SK-N-SH treated with all-trans-retinoic acid at 6 μM for 48 hours (cell line): Measurements from ENCODE around the gene AP1G1.

Experiments
- ATAC-seq: fragments of 200-7000 bp; cut with Tn5 transposase; 3 replicates; pipeline ENCODE4 v1.9.1; 2020; ENCODE audit warnings: mild to moderate bottlenecking, moderate library complexity
- ARNTL ChIP-seq: fragments of 450-650 bp; formaldehyde crosslinking; IDR thresholded peaks from 2 replicates; pipeline ENCODE4 v1.5.0; 2020; ENCODE audit warnings: low read depth, mild to moderate bottlenecking, moderate library complexity, borderline replicate concordance
- BACH2 ChIP-seq: fragments of 250-450 bp; sonication (Bioruptor Pico); IDR thresholded peaks from 2 replicates; pipeline ENCODE4 v1.9.0; 2021; ENCODE audit warnings: mild to moderate bottlenecking, borderline replicate concordance
- CSDC2 ChIP-seq: fragments of 250-450 bp; sonication (Bioruptor Pico); IDR thresholded peaks from 2 replicates; pipeline ENCODE4 v1.5.0; 2020; ENCODE audit warnings: mild to moderate bottlenecking, moderate library complexity
- ESRRG ChIP-seq: fragments of 250-450 bp; sonication (Bioruptor Pico); IDR thresholded peaks from 2 replicates; pipeline ENCODE4 v1.6.1; 2021; ENCODE audit warnings: mild to moderate bottlenecking
- GLIS3 ChIP-seq: fragments of 250-450 bp; sonication (Bioruptor Pico); IDR thresholded peaks from 2 replicates; pipeline ENCODE4 v1.5.0; 2020; ENCODE audit warnings: mild to moderate bottlenecking, moderate library complexity
- ISL1 ChIP-seq: fragments of 250-450 bp; sonication (Bioruptor Pico); IDR thresholded peaks from 2 replicates; pipeline ENCODE4 v2.1.2; 2022; ENCODE audit warnings: mild to moderate bottlenecking, moderate library complexity
- OSR1 ChIP-seq: fragments of 250-450 bp; sonication (Bioruptor Pico); IDR thresholded peaks from 2 replicates; pipeline ENCODE4 v1.8.0; 2022; ENCODE audit warnings: moderate library complexity, mild to moderate bottlenecking, inconsistent platforms
- PPARA ChIP-seq: fragments of 250-450 bp; sonication (Bioruptor Pico); IDR thresholded peaks from 2 replicates; pipeline ENCODE4 v1.5.0; 2020; ENCODE audit warnings: mild to moderate bottlenecking, borderline replicate concordance
- RARB ChIP-seq: fragments of 250-450 bp; sonication (Bioruptor Pico); IDR thresholded peaks from 2 replicates; pipeline ENCODE4 v1.8.0; 2021; ENCODE audit warnings: mild to moderate bottlenecking, moderate library complexity
- SNAI2 ChIP-seq: fragments of 250-450 bp; sonication (Bioruptor Pico); IDR thresholded peaks from 2 replicates; pipeline ENCODE4 v1.5.0; 2020; ENCODE audit warnings: mild to moderate bottlenecking, moderate library complexity
- TCF4 ChIP-seq: fragments of 250-450 bp; sonication (Bioruptor Pico); IDR thresholded peaks from 2 replicates; pipeline ENCODE4 v1.8.0; 2021; ENCODE audit warnings: mild to moderate bottlenecking, moderate library complexity, borderline replicate concordance
- TOX ChIP-seq: fragments of 250-450 bp; sonication (Bioruptor Pico); IDR thresholded peaks from 2 replicates; pipeline ENCODE4 v1.8.0; 2021; ENCODE audit warnings: mild to moderate bottlenecking, moderate library complexity, borderline replicate concordance
- ZC3H10 ChIP-seq: fragments of 250-450 bp; sonication (Bioruptor Pico); IDR thresholded peaks from 2 replicates; pipeline ENCODE4 v1.5.1; 2021; ENCODE audit warnings: mild to moderate bottlenecking, moderate library complexity
- ZFP3 ChIP-seq: fragments of 250-450 bp; sonication (Bioruptor Pico); IDR thresholded peaks from 2 replicates; pipeline ENCODE4 v1.5.0; 2020; ENCODE audit warnings: mild to moderate bottlenecking, moderate library complexity
- ZFP30 ChIP-seq: fragments of 450-650 bp; formaldehyde crosslinking; IDR thresholded peaks from 2 replicates; pipeline ENCODE4 v1.5.0; 2022; ENCODE audit warnings: mild to moderate bottlenecking, moderate library complexity
- ZNF565 ChIP-seq: fragments of 450-650 bp; formaldehyde crosslinking; conservative IDR thresholded peaks from 2 replicates; pipeline ENCODE4 v1.5.0; 2020; ENCODE audit warnings: low read depth, mild to moderate bottlenecking, moderate library complexity
- ZNF70 ChIP-seq: fragments of 450-650 bp; formaldehyde crosslinking; IDR thresholded peaks from 2 replicates; pipeline ENCODE4 v1.5.0; 2020; ENCODE audit warnings: mild to moderate bottlenecking, moderate library complexity
- ZNF8 ChIP-seq: fragments of 450-650 bp; formaldehyde crosslinking; IDR thresholded peaks from 2 replicates; pipeline ENCODE4 v1.5.0; 2020; ENCODE audit warnings: mild to moderate bottlenecking, moderate library complexity
- TF ChIP-seq, protein P1 (sequence below): fragments of 250-450 bp; sonication (Bioruptor Pico); IDR thresholded peaks from 2 replicates; pipeline ENCODE4 v1.5.1; 2020; ENCODE audit warnings: low read depth, mild to moderate bottlenecking, moderate library complexity
- TF ChIP-seq, protein P2 (sequence below): fragments of 250-450 bp; sonication (Bioruptor Pico); IDR thresholded peaks from 2 replicates; pipeline ENCODE4 v1.5.1; 2021; ENCODE audit warnings: mild to moderate bottlenecking, moderate library complexity
- TF ChIP-seq, protein P3 (sequence below): fragments of 250-450 bp; sonication (Bioruptor Pico); IDR thresholded peaks from 2 replicates; pipeline ENCODE4 v1.8.0; 2021; ENCODE audit warnings: low read depth, mild to moderate bottlenecking, moderate library complexity, borderline replicate concordance
- TF ChIP-seq, protein P4 (sequence below): fragments of 250-450 bp; sonication (Bioruptor Pico); IDR thresholded peaks from 2 replicates; pipeline ENCODE4 v1.5.0; 2020; ENCODE audit warnings: mild to moderate bottlenecking, moderate library complexity

The AP1G1 gene

DNA sequence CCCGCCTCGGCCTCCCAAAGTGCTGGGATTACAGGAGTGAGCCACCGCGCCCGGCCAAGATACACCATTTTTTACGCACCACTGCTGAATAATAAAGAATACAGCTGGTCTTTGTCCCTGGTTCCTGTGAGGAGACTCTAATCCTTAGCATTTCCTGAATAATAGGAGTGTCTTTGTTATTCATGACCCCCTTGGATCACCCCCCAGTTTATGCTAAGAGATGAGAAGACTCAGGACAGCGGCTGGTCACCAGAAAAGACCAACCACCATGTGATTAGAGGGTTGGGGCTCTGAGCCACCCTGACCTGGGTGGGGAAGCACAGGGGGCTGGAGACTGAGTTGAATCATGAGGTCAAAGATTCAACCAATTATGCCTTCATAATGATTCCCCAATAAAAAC is 101.4 kb downstream of the AP1G1 start:
- ATAC-seq, result no peak
- TF ChIP-seq ZC3H10 (CRISPR knock-in tag) (no peak), ZNF565 (no peak), PPARA (CRISPR knock-in tag) (no peak), BACH2 (CRISPR knock-in tag) (no peak)

DNA sequence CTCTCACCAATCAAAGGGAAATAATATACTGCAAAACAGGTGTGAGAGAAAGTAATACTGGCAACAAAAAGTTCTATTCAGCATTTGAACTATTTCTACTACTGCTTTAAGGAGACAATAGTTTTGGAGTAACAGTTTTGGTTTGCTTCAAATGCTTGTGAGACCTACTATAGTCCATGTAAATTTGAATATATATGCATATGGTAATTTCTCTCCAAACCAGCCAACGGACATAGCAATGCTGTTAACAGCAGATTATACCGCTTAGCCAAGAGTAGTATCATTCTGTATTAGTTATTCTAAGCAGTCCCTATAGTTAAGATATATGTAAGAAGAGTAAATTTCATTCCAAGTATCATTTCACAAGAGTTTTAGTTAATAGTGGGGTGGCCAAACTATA is 102.6 kb downstream of the AP1G1 start:
- ATAC-seq, result no peak
- TF ChIP-seq TCF4 (CRISPR knock-in tag) (no peak), PPARA (CRISPR knock-in tag) (no peak), ZNF8 (CRISPR knock-in tag) (no peak), SNAI2 (no peak), CSDC2 (no peak)
- TF ChIP-seq, protein P1, sequence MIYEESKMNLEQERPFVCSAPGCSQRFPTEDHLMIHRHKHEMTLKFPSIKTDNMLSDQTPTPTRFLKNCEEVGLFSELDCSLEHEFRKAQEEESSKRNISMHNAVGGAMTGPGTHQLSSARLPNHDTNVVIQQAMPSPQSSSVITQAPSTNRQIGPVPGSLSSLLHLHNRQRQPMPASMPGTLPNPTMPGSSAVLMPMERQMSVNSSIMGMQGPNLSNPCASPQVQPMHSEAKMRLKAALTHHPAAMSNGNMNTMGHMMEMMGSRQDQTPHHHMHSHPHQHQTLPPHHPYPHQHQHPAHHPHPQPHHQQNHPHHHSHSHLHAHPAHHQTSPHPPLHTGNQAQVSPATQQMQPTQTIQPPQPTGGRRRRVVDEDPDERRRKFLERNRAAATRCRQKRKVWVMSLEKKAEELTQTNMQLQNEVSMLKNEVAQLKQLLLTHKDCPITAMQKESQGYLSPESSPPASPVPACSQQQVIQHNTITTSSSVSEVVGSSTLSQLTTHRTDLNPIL (CRISPR knock-in tag), result no peak

DNA sequence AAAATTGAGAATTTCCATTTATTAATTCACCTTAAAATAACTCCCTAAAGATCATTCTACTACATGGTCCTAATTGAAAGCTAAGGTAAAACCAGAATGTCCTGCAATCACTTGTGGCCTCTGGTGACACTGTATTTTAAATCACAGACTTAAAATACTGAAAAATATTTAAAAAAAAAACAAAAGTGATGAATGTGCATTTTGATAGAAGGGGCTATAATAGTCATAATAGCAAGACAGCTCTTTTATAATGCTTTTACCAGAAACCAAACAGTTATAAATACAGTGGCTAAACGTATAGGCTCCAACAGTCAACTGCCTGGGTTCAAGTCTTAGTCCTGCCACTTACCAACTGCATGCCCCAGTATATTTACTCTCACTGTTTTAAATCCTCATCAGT is 105.3 kb downstream of the AP1G1 start:
- TF ChIP-seq ZFP30 (CRISPR knock-in tag) (no peak), PPARA (CRISPR knock-in tag) (no peak)
- no peak for ATAC-seq

DNA sequence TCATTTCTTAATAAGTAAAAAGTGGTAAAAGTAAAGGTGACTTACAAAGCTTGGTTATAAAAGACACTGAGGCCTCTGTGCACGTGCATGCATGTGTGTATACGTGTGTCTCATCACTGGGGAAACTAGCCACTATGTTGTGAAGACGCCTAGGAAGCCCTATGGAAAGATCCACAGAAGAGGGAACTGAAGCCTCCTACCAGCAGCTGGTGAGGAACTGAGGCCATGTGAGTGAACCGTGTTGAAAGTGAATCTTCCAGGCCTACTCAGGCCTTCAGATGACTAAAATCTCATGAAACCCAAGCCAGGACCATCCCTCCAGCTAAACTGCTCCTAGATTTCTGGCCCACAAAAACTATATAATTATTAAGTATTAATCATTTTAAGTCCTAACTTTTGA is 107.8 kb downstream of the AP1G1 start:
- ATAC-seq, result no peak
- TF ChIP-seq, protein P2, sequence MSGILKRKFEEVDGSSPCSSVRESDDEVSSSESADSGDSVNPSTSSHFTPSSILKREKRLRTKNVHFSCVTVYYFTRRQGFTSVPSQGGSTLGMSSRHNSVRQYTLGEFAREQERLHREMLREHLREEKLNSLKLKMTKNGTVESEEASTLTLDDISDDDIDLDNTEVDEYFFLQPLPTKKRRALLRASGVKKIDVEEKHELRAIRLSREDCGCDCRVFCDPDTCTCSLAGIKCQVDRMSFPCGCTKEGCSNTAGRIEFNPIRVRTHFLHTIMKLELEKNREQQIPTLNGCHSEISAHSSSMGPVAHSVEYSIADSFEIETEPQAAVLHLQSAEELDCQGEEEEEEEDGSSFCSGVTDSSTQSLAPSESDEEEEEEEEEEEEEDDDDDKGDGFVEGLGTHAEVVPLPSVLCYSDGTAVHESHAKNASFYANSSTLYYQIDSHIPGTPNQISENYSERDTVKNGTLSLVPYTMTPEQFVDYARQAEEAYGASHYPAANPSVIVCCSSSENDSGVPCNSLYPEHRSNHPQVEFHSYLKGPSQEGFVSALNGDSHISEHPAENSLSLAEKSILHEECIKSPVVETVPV (CRISPR knock-in tag), result no peak
- TF ChIP-seq ZC3H10 (CRISPR knock-in tag), result no peak
- no peak for TF ChIP-seq BACH2 (CRISPR knock-in tag)
- no peak for TF ChIP-seq RARB
- TF ChIP-seq ZNF565, result no peak
- no peak for TF ChIP-seq GLIS3 (CRISPR knock-in tag)
- TF ChIP-seq ESRRG (CRISPR knock-in tag), result no peak
- TF ChIP-seq PPARA (CRISPR knock-in tag), result no peak
- TF ChIP-seq, protein P1 (CRISPR knock-in tag), result no peak
- no peak for TF ChIP-seq ZNF70 (CRISPR knock-in tag)
- TF ChIP-seq ISL1 (CRISPR knock-in tag), result no peak
- no peak for TF ChIP-seq SNAI2
- no peak for TF ChIP-seq ZFP3 (CRISPR knock-in tag)
- no peak for TF ChIP-seq OSR1

DNA sequence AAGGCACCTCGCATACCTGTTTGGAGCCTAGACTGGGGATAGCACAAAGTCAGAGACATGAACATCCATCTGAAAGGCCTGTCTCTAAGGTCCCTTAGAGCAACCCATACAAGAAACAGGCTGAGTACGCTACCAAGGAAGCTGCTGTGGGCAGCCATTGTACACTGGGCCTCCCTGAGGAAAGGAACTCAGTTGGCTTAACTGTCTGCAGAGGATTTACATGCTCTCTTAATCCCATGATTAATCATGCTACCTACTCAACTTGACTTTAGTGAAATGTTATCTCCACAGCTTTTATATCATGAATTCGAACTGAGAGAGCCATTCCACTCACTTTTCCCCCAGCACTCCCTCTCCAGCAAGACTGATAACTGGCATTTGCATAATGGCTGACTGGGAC is 110.1 kb downstream of the AP1G1 start:
- ATAC-seq, result no peak
- TF ChIP-seq, protein P2 (CRISPR knock-in tag), result no peak
- TF ChIP-seq, protein P3, sequence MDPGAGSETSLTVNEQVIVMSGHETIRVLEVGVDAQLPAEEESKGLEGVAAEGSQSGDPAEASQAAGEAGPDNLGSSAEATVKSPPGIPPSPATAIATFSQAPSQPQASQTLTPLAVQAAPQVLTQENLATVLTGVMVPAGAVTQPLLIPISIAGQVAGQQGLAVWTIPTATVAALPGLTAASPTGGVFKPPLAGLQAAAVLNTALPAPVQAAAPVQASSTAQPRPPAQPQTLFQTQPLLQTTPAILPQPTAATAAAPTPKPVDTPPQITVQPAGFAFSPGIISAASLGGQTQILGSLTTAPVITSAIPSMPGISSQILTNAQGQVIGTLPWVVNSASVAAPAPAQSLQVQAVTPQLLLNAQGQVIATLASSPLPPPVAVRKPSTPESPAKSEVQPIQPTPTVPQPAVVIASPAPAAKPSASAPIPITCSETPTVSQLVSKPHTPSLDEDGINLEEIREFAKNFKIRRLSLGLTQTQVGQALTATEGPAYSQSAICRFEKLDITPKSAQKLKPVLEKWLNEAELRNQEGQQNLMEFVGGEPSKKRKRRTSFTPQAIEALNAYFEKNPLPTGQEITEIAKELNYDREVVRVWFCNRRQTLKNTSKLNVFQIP, result no peak
- TF ChIP-seq PPARA (CRISPR knock-in tag), result no peak
- no peak for TF ChIP-seq ZFP3 (CRISPR knock-in tag)
- TF ChIP-seq SNAI2, result no peak
- TF ChIP-seq ZNF70 (CRISPR knock-in tag), result no peak
- no peak for TF ChIP-seq GLIS3 (CRISPR knock-in tag)
- TF ChIP-seq, protein P4, sequence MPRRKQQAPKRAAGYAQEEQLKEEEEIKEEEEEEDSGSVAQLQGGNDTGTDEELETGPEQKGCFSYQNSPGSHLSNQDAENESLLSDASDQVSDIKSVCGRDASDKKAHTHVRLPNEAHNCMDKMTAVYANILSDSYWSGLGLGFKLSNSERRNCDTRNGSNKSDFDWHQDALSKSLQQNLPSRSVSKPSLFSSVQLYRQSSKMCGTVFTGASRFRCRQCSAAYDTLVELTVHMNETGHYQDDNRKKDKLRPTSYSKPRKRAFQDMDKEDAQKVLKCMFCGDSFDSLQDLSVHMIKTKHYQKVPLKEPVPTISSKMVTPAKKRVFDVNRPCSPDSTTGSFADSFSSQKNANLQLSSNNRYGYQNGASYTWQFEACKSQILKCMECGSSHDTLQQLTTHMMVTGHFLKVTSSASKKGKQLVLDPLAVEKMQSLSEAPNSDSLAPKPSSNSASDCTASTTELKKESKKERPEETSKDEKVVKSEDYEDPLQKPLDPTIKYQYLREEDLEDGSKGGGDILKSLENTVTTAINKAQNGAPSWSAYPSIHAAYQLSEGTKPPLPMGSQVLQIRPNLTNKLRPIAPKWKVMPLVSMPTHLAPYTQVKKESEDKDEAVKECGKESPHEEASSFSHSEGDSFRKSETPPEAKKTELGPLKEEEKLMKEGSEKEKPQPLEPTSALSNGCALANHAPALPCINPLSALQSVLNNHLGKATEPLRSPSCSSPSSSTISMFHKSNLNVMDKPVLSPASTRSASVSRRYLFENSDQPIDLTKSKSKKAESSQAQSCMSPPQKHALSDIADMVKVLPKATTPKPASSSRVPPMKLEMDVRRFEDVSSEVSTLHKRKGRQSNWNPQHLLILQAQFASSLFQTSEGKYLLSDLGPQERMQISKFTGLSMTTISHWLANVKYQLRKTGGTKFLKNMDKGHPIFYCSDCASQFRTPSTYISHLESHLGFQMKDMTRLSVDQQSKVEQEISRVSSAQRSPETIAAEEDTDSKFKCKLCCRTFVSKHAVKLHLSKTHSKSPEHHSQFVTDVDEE (CRISPR knock-in tag), result no peak
- TF ChIP-seq ESRRG (CRISPR knock-in tag), result no peak
- TF ChIP-seq TCF4 (CRISPR knock-in tag), result no peak
- no peak for TF ChIP-seq ARNTL (CRISPR knock-in tag)
- TF ChIP-seq ZFP30 (CRISPR knock-in tag), result no peak
- TF ChIP-seq TOX (CRISPR knock-in tag), result no peak
- no peak for TF ChIP-seq BACH2 (CRISPR knock-in tag)
- no peak for TF ChIP-seq CSDC2
- no peak for TF ChIP-seq ISL1 (CRISPR knock-in tag)
